AG20443 (cell line): ENCODE measurements around the gene BTBD18.

ENCODE experiments used
- DNase-seq: peaks from one replicate; pipeline ENCODE4 v3.0.0; 2012; ENCODE audit warnings: low spot score, mixed read lengths

The BTBD18 gene

GRCh38 chr11:57775491-57775890 lies 23.9 kb upstream of the BTBD18 start:
- DNase-seq = no peak

GRCh38 chr11:57773026-57773598 lies 21.5 kb upstream of the BTBD18 start:
- DNase-seq = no peak

GRCh38 chr11:57772562-57772961 lies 20.9 kb upstream of the BTBD18 start:
- no peak for DNase-seq

GRCh38 chr11:57771365-57771764 lies 19.7 kb upstream of the BTBD18 start:
- DNase-seq = no peak

- no peak for DNase-seq
These were observed 19.2 kb upstream of the BTBD18 start for GRCh38 chr11:57770793-57771192.

- no peak for DNase-seq
These were observed 13.4 kb upstream of the BTBD18 start for GRCh38 chr11:57764972-57765371.

GRCh38 chr11:57764566-57764965 lies 12.9 kb upstream of the BTBD18 start:
- DNase-seq = no peak

- no peak for DNase-seq
These were observed 12.4 kb upstream of the BTBD18 start for GRCh38 chr11:57764021-57764420.

- DNase-seq = peak; percentile 58
These were observed 11.9 kb upstream of the BTBD18 start for GRCh38 chr11:57763568-57763967.

- DNase-seq = no peak
These were observed 10.7 kb upstream of the BTBD18 start for GRCh38 chr11:57762235-57762861.

GRCh38 chr11:57761301-57762234 lies 9.9 kb upstream of the BTBD18 start, which contains the start of gene CTNND1:
TSS of gene CTNND1 (plus strand) at chr11:57761802. CDS start at chr11:57791479, 29,677 bp downstream.
- DNase-seq = peak; percentile 96

- no peak for DNase-seq
These were observed 6.6 kb upstream of the BTBD18 start for GRCh38 chr11:57758174-57758573.

- no peak for DNase-seq
These were observed 1.3 kb upstream of the BTBD18 start for GRCh38 chr11:57752954-57753353.

- DNase-seq = no peak
These were observed 443 bp downstream of the BTBD18 start for GRCh38 chr11:57751176-57751575.

GRCh38 chr11:57746920-57747319 lies 4.7 kb downstream of the BTBD18 start:
- DNase-seq = no peak

GRCh38 chr11:57745206-57745605 lies 6.4 kb downstream of the BTBD18 start:
- no peak for DNase-seq

- no peak for DNase-seq
These were observed 7.3 kb downstream of the BTBD18 start for GRCh38 chr11:57744357-57744756.

- no peak for DNase-seq
These were observed 9.5 kb downstream of the BTBD18 start for GRCh38 chr11:57742087-57742452.

- DNase-seq = peak; percentile 98
These were observed 10.2 kb downstream of the BTBD18 start, which contains the start of gene SELENOH for GRCh38 chr11:57741132-57742086. TSS of gene SELENOH (plus strand) at chr11:57741491. CDS start at chr11:57741596, 105 bp downstream.

GRCh38 chr11:57735619-57736298 lies 15.9 kb downstream of the BTBD18 start:
- no peak for DNase-seq

- DNase-seq = no peak
These were observed 19.0 kb downstream of the BTBD18 start for GRCh38 chr11:57732661-57733060.
